GM23338 (cell line): ENCODE data around the gene RAB11FIP3. TPM values are rescaled to one million over a fixed set of nuclear protein-coding genes. Genes with fewer than 3 reads are reported as not detected.
A peak's percentile ranks its signal among the peaks of the same experiment; 100 is the strongest.

Experiments
- ATAC-seq: fragments of 200-7000 bp; cut with Tn5 transposase; 3 replicates; pipeline ENCODE4 v1.9.1; 2020
- DNase-seq: peaks from one replicate; pipeline ENCODE4 v3.0.0-alpha.2; 2015; ENCODE audit warnings: low spot score
- H2AFZ ChIP-seq: fragments of 200-600 bp; sonication (generic); 2 replicates; pipeline ENCODE4 v1.8.0; 2016; ENCODE audit warnings: antibody characterized with exemption, mild to moderate bottlenecking, moderate library complexity
- H3F3A ChIP-seq: fragments of 200-600 bp; sonication (generic); replicated peaks from 2 replicates; pipeline ENCODE4 v1.8.0; 2017; ENCODE audit warnings: antibody characterized with exemption, mixed run types, low read depth
- H3K27ac ChIP-seq: fragments of 200-600 bp; sonication (generic); 2 replicates; pipeline ENCODE4 v1.6.1; 2016; ENCODE audit warnings: low read depth
- H3K27me3 ChIP-seq: fragments of 200-600 bp; sonication (generic); 2 replicates; pipeline ENCODE4 v1.8.0; 2016; ENCODE audit warnings: mild to moderate bottlenecking, mixed run types, moderate library complexity; ENCODE audit not compliant: insufficient read depth
- H3K36me3 ChIP-seq: fragments of 200-600 bp; sonication (generic); 2 replicates; pipeline ENCODE4 v1.8.0; 2016; ENCODE audit warnings: mild to moderate bottlenecking; ENCODE audit not compliant: insufficient read depth
- H3K4me1 ChIP-seq: fragments of 200-600 bp; sonication (generic); 2 replicates; pipeline ENCODE4 v1.8.0; 2016; ENCODE audit warnings: mild to moderate bottlenecking, moderate library complexity; ENCODE audit not compliant: insufficient read depth
- H3K4me2 ChIP-seq: fragments of 200-600 bp; sonication (generic); 2 replicates; pipeline ENCODE4 v1.7.1; 2017; ENCODE audit warnings: mixed run types
- H3K4me3 ChIP-seq: fragments of 200-600 bp; sonication (generic); 2 replicates; pipeline ENCODE4 v1.6.1; 2016; ENCODE audit warnings: mixed run types
- H3K79me2 ChIP-seq: fragments of 200-600 bp; sonication (generic); replicated peaks from 2 replicates; pipeline ENCODE4 v1.8.0; 2017; ENCODE audit warnings: mild to moderate bottlenecking; ENCODE audit not compliant: insufficient read depth
- H3K9me2 ChIP-seq: fragments of 200-600 bp; sonication (generic); 2 replicates; pipeline ENCODE4 v1.8.0; 2017; ENCODE audit not compliant: insufficient read depth
- H4K20me1 ChIP-seq: fragments of 200-600 bp; sonication (generic); replicated peaks from 2 replicates; pipeline ENCODE4 v1.8.0; 2017; ENCODE audit warnings: mild to moderate bottlenecking; ENCODE audit not compliant: insufficient read depth
- H3K27ac Mint-ChIP-seq: 2 replicates; pipeline ENCODE4 v1.8.0; 2020; ENCODE audit warnings: inconsistent platforms, mild to moderate bottlenecking, moderate library complexity, mixed read lengths
- H3K27me3 Mint-ChIP-seq: 3 replicates; pipeline ENCODE4 v1.8.0; 2022; ENCODE audit warnings: low read depth, mild to moderate bottlenecking, moderate library complexity, mixed read lengths, inconsistent platforms; ENCODE audit not compliant: insufficient read depth, poor library complexity
- H3K36me3 Mint-ChIP-seq: 3 replicates; pipeline ENCODE4 v1.8.0; 2021; ENCODE audit warnings: low read depth, mild to moderate bottlenecking, inconsistent platforms, moderate library complexity, mixed read lengths
- H3K4me1 Mint-ChIP-seq: 3 replicates; pipeline ENCODE4 v1.8.0; 2020; ENCODE audit warnings: mild to moderate bottlenecking, inconsistent platforms, mixed read lengths
- H3K4me3 Mint-ChIP-seq: 3 replicates; pipeline ENCODE4 v1.8.0; 2021; ENCODE audit warnings: moderate library complexity, mild to moderate bottlenecking, inconsistent platforms, mixed read lengths
- H3K9me3 Mint-ChIP-seq: 3 replicates; pipeline ENCODE4 v1.8.0; 2020; ENCODE audit warnings: moderate library complexity, mild to moderate bottlenecking, inconsistent platforms, mixed read lengths
- EZH2 ChIP-seq: fragments of 200-600 bp; sonication (generic); IDR thresholded peaks from one replicate; pipeline ENCODE4 v1.8.0; 2017; ENCODE audit warnings: antibody characterized with exemption, mild to moderate bottlenecking, low read depth; ENCODE audit not compliant: unreplicated experiment
- EZH2phosphoT487 ChIP-seq: fragments of 200-600 bp; sonication (generic); IDR thresholded peaks from one replicate; pipeline ENCODE4 v1.8.1; 2018; ENCODE audit warnings: antibody characterized with exemption; ENCODE audit not compliant: unreplicated experiment
- JUNB ChIP-seq: IDR thresholded peaks from one replicate; pipeline ENCODE4 v1.6.1; 2016; ENCODE audit warnings: antibody characterized with exemption; ENCODE audit not compliant: unreplicated experiment
- NANOG ChIP-seq: IDR thresholded peaks from 2 replicates; pipeline ENCODE4 v1.6.1; 2016; ENCODE audit warnings: antibody characterized with exemption, borderline replicate concordance
- POLR2AphosphoS5 ChIP-seq: IDR thresholded peaks from 2 replicates; pipeline ENCODE4 v1.6.1; 2016; ENCODE audit warnings: antibody characterized with exemption, low read depth
- STAT1 ChIP-seq: IDR thresholded peaks from one replicate; pipeline ENCODE4 v1.6.1; 2016; ENCODE audit warnings: antibody characterized with exemption; ENCODE audit not compliant: unreplicated experiment
- ZNF114 ChIP-seq: fragments of 250-450 bp; sonication (Bioruptor Pico); IDR thresholded peaks from 2 replicates; pipeline ENCODE4 v1.5.0; 2020; ENCODE audit warnings: mild to moderate bottlenecking, moderate library complexity
- ZNF331 ChIP-seq: fragments of 250-450 bp; sonication (Bioruptor Pico); IDR thresholded peaks from 2 replicates; pipeline ENCODE4 v1.5.0; 2020; ENCODE audit warnings: low read depth, mild to moderate bottlenecking, moderate library complexity
- polyA plus RNA-seq: library from polyadenylated mRNA; unstranded; fragments of >200 nt; fragmentation: Nextera tagmentation; extraction: Ambion mirVana; gene quantifications from 2 replicates; pipeline ENCODE4 v1.2.1, GENCODE V29; 2016
- total RNA-seq: library from RNA; depleted of rRNA; stranded (reverse); fragments of >200 nt; shearing (Covaris generic); gene quantifications from 2 replicates; pipeline ENCODE4 v1.2.3, GENCODE V29; 2014
- TF ChIP-seq, protein P1 (sequence below): fragments of 250-450 bp; sonication (Bioruptor Pico); IDR thresholded peaks from 2 replicates; pipeline ENCODE4 v1.5.0; 2020; ENCODE audit warnings: mild to moderate bottlenecking, moderate library complexity
- TF ChIP-seq, protein P2 (sequence below), 2 experiments: fragments of 200-600 bp in 1 of 2; sonication (generic) in 1 of 2; conservative IDR thresholded peaks; 2 replicates each; pipeline versions ENCODE4 v1.5.1 to v1.6.1; 2016 to 2017; ENCODE audit warnings: antibody characterized with exemption in 2 of 2, low read depth in 2 of 2, mild to moderate bottlenecking in 2 of 2, moderate library complexity in 1 of 2
- TF ChIP-seq, protein P3 (sequence below): IDR thresholded peaks from one replicate; pipeline ENCODE4 v1.6.1; 2018; ENCODE audit warnings: antibody characterized with exemption; ENCODE audit not compliant: unreplicated experiment

The RAB11FIP3 gene
- total and polyA plus RNA-seq, 2 experiments from 2014 or later, result 3.2 to 29.2 TPM

DNA sequence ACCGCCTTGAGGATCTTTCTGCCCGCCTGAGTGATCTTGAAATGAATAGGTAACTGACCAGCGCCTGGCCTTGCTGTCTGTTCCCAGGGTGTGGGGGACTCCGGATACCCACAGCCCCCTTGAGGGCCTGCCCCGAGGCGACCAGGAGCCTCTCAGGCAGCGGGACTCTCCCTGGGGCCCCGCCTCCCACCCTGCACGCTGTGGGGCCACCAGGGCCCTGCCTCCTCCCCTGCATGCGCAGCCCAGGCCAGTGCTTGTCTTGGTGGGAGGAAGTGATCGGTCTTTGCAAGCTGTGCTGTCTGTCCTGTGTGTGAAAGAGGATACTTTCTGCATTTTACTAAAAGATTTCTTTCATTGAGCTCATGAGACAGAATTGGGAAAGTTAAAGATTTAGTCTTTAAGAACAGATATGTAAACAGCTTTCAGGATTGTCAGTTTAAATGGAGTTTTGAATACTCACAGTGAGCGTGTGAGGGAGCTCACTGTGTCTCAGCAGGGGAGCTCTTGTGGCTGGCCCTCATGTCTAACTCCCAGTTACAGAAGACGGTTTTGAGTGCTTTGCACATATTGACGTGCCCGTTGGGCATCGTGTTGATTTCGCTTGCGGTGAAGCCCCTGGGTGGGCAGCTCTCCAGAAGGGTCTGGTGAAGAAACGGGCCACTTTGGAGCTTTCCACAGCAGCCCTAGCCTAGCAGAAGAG lies 65.9 kb downstream of the RAB11FIP3 start:
- DNase-seq, result no peak
- H3K27ac ChIP-seq, result peak overlapping the region; percentile 59; the same call in 1 of the 2 replicates
- H3K4me2 ChIP-seq, result no peak overlapping the region
- ATAC-seq, result peak; percentile 45
- Mint-ChIP-seq H3K4me1 (peaks cover 13% of the 10 kb centered on the region), H3K27me3 (peaks cover 4% of the 10 kb centered on the region), H3K27ac (peak overlapping the region; percentile 81; the same call in 1 of the 2 replicates), H3K4me3 (no peak overlapping the region), H3K36me3 (peaks cover 21% of the 10 kb centered on the region), H3K9me3 (no peaks in the 10 kb centered on the region)
- H2AFZ ChIP-seq, result no peak overlapping the region
- no peaks in the 10 kb centered on the region for H3K4me1 ChIP-seq
- H3K4me3 ChIP-seq, result no peak overlapping the region
- no peak for TF ChIP-seq ZNF114 (CRISPR knock-in tag)
- TF ChIP-seq, protein P1, sequence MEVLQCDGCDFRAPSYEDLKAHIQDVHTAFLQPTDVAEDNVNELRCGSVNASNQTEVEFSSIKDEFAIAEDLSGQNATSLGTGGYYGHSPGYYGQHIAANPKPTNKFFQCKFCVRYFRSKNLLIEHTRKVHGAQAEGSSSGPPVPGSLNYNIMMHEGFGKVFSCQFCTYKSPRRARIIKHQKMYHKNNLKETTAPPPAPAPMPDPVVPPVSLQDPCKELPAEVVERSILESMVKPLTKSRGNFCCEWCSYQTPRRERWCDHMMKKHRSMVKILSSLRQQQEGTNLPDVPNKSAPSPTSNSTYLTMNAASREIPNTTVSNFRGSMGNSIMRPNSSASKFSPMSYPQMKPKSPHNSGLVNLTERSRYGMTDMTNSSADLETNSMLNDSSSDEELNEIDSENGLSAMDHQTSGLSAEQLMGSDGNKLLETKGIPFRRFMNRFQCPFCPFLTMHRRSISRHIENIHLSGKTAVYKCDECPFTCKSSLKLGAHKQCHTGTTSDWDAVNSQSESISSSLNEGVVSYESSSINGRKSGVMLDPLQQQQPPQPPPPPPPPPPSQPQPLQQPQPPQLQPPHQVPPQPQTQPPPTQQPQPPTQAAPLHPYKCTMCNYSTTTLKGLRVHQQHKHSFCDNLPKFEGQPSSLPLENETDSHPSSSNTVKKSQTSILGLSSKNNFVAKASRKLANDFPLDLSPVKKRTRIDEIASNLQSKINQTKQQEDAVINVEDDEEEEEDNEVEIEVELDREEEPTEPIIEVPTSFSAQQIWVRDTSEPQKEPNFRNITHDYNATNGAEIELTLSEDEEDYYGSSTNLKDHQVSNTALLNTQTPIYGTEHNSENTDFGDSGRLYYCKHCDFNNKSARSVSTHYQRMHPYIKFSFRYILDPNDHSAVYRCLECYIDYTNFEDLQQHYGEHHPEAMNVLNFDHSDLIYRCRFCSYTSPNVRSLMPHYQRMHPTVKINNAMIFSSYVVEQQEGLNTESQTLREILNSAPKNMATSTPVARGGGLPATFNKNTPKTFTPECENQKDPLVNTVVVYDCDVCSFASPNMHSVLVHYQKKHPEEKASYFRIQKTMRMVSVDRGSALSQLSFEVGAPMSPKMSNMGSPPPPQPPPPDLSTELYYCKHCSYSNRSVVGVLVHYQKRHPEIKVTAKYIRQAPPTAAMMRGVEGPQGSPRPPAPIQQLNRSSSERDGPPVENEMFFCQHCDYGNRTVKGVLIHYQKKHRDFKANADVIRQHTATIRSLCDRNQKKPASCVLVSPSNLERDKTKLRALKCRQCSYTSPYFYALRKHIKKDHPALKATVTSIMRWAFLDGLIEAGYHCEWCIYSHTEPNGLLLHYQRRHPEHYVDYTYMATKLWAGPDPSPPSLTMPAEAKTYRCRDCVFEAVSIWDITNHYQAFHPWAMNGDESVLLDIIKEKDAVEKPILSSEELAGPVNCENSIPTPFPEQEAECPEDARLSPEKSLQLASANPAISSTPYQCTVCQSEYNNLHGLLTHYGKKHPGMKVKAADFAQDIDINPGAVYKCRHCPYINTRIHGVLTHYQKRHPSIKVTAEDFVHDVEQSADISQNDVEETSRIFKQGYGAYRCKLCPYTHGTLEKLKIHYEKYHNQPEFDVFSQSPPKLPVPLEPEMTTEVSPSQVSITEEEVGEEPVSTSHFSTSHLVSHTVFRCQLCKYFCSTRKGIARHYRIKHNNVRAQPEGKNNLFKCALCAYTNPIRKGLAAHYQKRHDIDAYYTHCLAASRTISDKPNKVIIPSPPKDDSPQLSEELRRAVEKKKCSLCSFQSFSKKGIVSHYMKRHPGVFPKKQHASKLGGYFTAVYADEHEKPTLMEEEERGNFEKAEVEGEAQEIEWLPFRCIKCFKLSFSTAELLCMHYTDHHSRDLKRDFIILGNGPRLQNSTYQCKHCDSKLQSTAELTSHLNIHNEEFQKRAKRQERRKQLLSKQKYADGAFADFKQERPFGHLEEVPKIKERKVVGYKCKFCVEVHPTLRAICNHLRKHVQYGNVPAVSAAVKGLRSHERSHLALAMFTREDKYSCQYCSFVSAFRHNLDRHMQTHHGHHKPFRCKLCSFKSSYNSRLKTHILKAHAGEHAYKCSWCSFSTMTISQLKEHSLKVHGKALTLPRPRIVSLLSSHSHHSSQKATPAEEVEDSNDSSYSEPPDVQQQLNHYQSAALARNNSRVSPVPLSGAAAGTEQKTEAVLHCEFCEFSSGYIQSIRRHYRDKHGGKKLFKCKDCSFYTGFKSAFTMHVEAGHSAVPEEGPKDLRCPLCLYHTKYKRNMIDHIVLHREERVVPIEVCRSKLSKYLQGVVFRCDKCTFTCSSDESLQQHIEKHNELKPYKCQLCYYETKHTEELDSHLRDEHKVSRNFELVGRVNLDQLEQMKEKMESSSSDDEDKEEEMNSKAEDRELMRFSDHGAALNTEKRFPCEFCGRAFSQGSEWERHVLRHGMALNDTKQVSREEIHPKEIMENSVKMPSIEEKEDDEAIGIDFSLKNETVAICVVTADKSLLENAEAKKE (CRISPR knock-in tag), result no peak
- TF ChIP-seq, protein P2, sequence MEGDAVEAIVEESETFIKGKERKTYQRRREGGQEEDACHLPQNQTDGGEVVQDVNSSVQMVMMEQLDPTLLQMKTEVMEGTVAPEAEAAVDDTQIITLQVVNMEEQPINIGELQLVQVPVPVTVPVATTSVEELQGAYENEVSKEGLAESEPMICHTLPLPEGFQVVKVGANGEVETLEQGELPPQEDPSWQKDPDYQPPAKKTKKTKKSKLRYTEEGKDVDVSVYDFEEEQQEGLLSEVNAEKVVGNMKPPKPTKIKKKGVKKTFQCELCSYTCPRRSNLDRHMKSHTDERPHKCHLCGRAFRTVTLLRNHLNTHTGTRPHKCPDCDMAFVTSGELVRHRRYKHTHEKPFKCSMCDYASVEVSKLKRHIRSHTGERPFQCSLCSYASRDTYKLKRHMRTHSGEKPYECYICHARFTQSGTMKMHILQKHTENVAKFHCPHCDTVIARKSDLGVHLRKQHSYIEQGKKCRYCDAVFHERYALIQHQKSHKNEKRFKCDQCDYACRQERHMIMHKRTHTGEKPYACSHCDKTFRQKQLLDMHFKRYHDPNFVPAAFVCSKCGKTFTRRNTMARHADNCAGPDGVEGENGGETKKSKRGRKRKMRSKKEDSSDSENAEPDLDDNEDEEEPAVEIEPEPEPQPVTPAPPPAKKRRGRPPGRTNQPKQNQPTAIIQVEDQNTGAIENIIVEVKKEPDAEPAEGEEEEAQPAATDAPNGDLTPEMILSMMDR (conservative IDR thresholded peaks at IDR 0.05; ENCODE audit: low read depth in 2 of 2), result no peak
- no peak for TF ChIP-seq JUNB
- TF ChIP-seq POLR2AphosphoS5, result no peak
- TF ChIP-seq STAT1, result no peak
- TF ChIP-seq EZH2phosphoT487, result no peak
- TF ChIP-seq ZNF331 (CRISPR knock-in tag), result no peak
- TF ChIP-seq, protein P3, sequence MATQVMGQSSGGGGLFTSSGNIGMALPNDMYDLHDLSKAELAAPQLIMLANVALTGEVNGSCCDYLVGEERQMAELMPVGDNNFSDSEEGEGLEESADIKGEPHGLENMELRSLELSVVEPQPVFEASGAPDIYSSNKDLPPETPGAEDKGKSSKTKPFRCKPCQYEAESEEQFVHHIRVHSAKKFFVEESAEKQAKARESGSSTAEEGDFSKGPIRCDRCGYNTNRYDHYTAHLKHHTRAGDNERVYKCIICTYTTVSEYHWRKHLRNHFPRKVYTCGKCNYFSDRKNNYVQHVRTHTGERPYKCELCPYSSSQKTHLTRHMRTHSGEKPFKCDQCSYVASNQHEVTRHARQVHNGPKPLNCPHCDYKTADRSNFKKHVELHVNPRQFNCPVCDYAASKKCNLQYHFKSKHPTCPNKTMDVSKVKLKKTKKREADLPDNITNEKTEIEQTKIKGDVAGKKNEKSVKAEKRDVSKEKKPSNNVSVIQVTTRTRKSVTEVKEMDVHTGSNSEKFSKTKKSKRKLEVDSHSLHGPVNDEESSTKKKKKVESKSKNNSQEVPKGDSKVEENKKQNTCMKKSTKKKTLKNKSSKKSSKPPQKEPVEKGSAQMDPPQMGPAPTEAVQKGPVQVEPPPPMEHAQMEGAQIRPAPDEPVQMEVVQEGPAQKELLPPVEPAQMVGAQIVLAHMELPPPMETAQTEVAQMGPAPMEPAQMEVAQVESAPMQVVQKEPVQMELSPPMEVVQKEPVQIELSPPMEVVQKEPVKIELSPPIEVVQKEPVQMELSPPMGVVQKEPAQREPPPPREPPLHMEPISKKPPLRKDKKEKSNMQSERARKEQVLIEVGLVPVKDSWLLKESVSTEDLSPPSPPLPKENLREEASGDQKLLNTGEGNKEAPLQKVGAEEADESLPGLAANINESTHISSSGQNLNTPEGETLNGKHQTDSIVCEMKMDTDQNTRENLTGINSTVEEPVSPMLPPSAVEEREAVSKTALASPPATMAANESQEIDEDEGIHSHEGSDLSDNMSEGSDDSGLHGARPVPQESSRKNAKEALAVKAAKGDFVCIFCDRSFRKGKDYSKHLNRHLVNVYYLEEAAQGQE, result no peak
- no peak for TF ChIP-seq EZH2
- no peak for TF ChIP-seq NANOG
- H3K36me3 ChIP-seq, result no peaks in the 10 kb centered on the region; the same call in 1 of the 2 replicates
- no peaks in the 10 kb centered on the region for H3K79me2 ChIP-seq
- no peaks in the 10 kb centered on the region for H3K9me2 ChIP-seq
- no peaks in the 10 kb centered on the region for H3K27me3 ChIP-seq
- no peaks in the 10 kb centered on the region for H3F3A ChIP-seq
- H4K20me1 ChIP-seq, result no peaks in the 10 kb centered on the region
